Peyer's patch (tissue), 4 donors: ENCODE measurements around the gene CCDC28B.

Source experiments
- POLR2A ChIP-seq, 2 donors: fragments of 450-650 bp; IDR thresholded peaks; one replicate each; pipeline ENCODE4 v1.5.1; 2017; ENCODE audit warnings: antibody characterized with exemption in 2 of 2, mild to moderate bottlenecking in 2 of 2, moderate library complexity in 2 of 2
- TF ChIP-seq, protein P1 (sequence below), 6 experiments: fragments of 450-650 bp in 4 of 6; fragments of 200-600 bp in 2 of 6; sonication (generic) in 1 of 6; IDR thresholded peaks; one replicate each; pipeline ENCODE4 v1.5.1; 2017 to 2019; ENCODE audit warnings: antibody characterized with exemption in 6 of 6, mild to moderate bottlenecking in 3 of 6, moderate library complexity in 1 of 6

- TF ChIP-seq, protein P1, sequence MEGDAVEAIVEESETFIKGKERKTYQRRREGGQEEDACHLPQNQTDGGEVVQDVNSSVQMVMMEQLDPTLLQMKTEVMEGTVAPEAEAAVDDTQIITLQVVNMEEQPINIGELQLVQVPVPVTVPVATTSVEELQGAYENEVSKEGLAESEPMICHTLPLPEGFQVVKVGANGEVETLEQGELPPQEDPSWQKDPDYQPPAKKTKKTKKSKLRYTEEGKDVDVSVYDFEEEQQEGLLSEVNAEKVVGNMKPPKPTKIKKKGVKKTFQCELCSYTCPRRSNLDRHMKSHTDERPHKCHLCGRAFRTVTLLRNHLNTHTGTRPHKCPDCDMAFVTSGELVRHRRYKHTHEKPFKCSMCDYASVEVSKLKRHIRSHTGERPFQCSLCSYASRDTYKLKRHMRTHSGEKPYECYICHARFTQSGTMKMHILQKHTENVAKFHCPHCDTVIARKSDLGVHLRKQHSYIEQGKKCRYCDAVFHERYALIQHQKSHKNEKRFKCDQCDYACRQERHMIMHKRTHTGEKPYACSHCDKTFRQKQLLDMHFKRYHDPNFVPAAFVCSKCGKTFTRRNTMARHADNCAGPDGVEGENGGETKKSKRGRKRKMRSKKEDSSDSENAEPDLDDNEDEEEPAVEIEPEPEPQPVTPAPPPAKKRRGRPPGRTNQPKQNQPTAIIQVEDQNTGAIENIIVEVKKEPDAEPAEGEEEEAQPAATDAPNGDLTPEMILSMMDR (IDR thresholded peaks at IDR 0.05): peak in 1 of 6 experiments; percentile 7
- no peak for TF ChIP-seq POLR2A (IDR thresholded peaks at IDR 0.05)
Measured at GRCh38 chr1:32201011-32201855, 838 bp downstream of the CCDC28B start.
